Measurements from ENCODE around the gene IL17RA. TPM values are rescaled to one million over a fixed set of nuclear protein-coding genes. Genes with fewer than 3 reads are reported as not detected.

The IL17RA gene
- total and polyA plus RNA-seq, 2 of the 4 experiments (the other 2 are of a cell fraction): 5.2 to 15.3 TPM

GRCh38 chr22:17107547-17107810 is 22.7 kb downstream of the IL17RA start:
- no TSS peak for BruUV-seq (replicated peaks)
- intact Hi-C loops (cut with micrococcal nuclease): no loop called here
- H3K27ac ChIP-seq (ENCODE audit: insufficient read depth, low read length): no peak overlapping the region
- in situ Hi-C loops (cut with MboI; ENCODE audit: low sequenced_read_pairs): no loop called here
- no peak overlapping the region for H4K8ac ChIP-seq (ENCODE audit: low read depth in 2 of 2, low read length in 2 of 2)
- no peak for ATAC-seq (ENCODE audit: low read depth)
- DNase-seq: no peak
- no peak overlapping the region for H2BK20ac ChIP-seq (ENCODE audit: low read depth, low read length)
- H2BK15ac ChIP-seq (ENCODE audit: low read depth, low read length): no peak overlapping the region
- WGBS, 2 experiments (ENCODE audit: extremely low coverage in 2 of 2, insufficient read length in 1 of 2): 94% methylated on average over 4 of the region's 6 CpGs; no CpG with 5 or more reads in 1 of the 2 experiments
- no peaks in the 10 kb centered on the region for H3K27me3 ChIP-seq (ENCODE audit: control insufficient read depth, insufficient read depth, low read length)
- no peaks in the 10 kb centered on the region for H3K4me1 ChIP-seq (ENCODE audit: control insufficient read depth, insufficient read depth, low read length)
- no peak overlapping the region for H3K18ac ChIP-seq (ENCODE audit: low read depth, low read length)
- no peak overlapping the region for H2BK120ac ChIP-seq (ENCODE audit: low read depth, low read length)
- no peak overlapping the region for H3K23ac ChIP-seq (ENCODE audit: low read depth, low read length)
- H3K56ac ChIP-seq (ENCODE audit: extremely low read depth, insufficient read depth, low read length): no peak overlapping the region
- H3K14ac ChIP-seq (replicated peaks; ENCODE audit: low read depth, low read length): no peak overlapping the region
- peaks cover 54% of the 10 kb centered on the region for H3K36me3 ChIP-seq (ENCODE audit: control insufficient read depth, insufficient read depth, low read length)
- no peaks in the 10 kb centered on the region for H3K9me3 ChIP-seq (ENCODE audit: control insufficient read depth, insufficient read depth, low read length)
- H3K9me1 ChIP-seq (ENCODE audit: insufficient read depth, low read length): peaks cover 5% of the 10 kb centered on the region
- H2AFZ ChIP-seq (replicated peaks; ENCODE audit: low read length, poor library complexity): no peak overlapping the region
- H3K79me1 ChIP-seq (ENCODE audit: low read depth in 1 of 2, low read length in 2 of 2): no peaks in the 10 kb centered on the region
- H2AK9ac ChIP-seq (replicated peaks; ENCODE audit: low read depth, low read length, poor library complexity): no peak overlapping the region
- no peak overlapping the region for H3K4ac ChIP-seq (ENCODE audit: low read depth, low read length)
- H3K4me3 ChIP-seq (ENCODE audit: insufficient read depth, low read depth, low read length): no peak overlapping the region
- no peak overlapping the region for H4K5ac ChIP-seq (ENCODE audit: low read depth, low read length)
- H3K4me2 ChIP-seq (ENCODE audit: low read depth, low read length): no peak overlapping the region
- no peak overlapping the region for H4K91ac ChIP-seq (ENCODE audit: insufficient read depth, low read depth, low read length)
- H2BK5ac ChIP-seq (ENCODE audit: low read depth, low read length, poor library complexity, severe bottlenecking): no peak overlapping the region
- dilution Hi-C loops (cut with HindIII; ENCODE audit: low sequenced_read_pairs, unreplicated experiment): no loop called here
- no peak for TF ChIP-seq CTCF (conservative IDR thresholded peaks at IDR 0.05; ENCODE audit: low read depth, low read length)
- TF ChIP-seq MAZ (IDR thresholded peaks at IDR 0.05; ENCODE audit: borderline replicate concordance, low read depth, low read length): no peak
- TF ChIP-seq RAD21 (IDR thresholded peaks at IDR 0.05; ENCODE audit: low read length): no peak
- no peak for TF ChIP-seq CEBPB (IDR thresholded peaks at IDR 0.05; ENCODE audit: low read depth, low read length)
- no peak for TF ChIP-seq FOS (IDR thresholded peaks at IDR 0.05; ENCODE audit: low read depth, low read length)
- no peak for TF ChIP-seq USF2 (IDR thresholded peaks at IDR 0.05; ENCODE audit: low read depth, low read length)
- H4K20me1 ChIP-seq (ENCODE audit: insufficient read depth, low read length): 0 out of 2 replicates have a peak, but pooled peaks cover 4% of the 10 kb centered on the region
- POLR2A ChIA-PET (ENCODE audit: unreplicated experiment): no interaction called here
- CTCF ChIA-PET: no interaction called here
- no peak overlapping the region for H3K9ac ChIP-seq (ENCODE audit: low read depth, low read length)
- H2AK5ac ChIP-seq (ENCODE audit: low read depth, low read length): no peak overlapping the region
